Measurements from ENCODE around the gene XCL2. TPM values are rescaled to one million over a fixed set of nuclear protein-coding genes. Genes with fewer than 3 reads are reported as not detected.

The XCL2 gene
- polyA plus RNA-seq, 10 donors, result 0.37 to 1.3 (median 0.75) TPM; not detected in 5

DNA sequence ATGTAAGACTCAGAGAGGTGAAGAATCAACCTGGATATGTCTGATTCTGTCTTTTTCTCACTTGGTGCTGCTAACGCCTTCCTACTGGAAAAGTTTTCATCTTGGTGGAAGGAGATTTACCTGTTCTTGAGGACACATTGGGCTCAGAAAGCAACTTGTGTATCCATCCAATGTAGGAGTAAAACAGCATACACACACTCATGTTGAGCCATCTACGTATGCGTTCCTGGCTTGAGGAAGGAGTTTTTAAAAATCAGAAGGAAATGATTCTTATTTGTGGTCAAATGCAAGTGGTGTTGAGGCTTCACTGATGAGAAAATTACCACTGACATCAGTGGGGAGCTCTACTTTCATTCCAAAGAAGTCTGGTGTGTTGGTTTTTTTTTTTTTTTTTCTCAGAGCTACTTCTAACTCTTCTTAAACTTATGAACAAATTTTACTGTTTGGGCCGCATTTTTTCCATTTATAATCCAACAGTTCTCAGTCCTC lies 25.6 kb downstream of the XCL2 start:
- DNase-seq, result no peak

- DNase-seq, result no peak
Measured at GRCh38 chr1:168514455-168514854, 29.3 kb downstream of the XCL2 start.

- DNase-seq, result peak in 1 of 3 donors; percentile 26
Measured at GRCh38 chr1:168513656-168514404, 30.0 kb downstream of the XCL2 start.

GRCh38 chr1:168512864-168513595 lies 30.8 kb downstream of the XCL2 start:
- no peak for DNase-seq

DNA sequence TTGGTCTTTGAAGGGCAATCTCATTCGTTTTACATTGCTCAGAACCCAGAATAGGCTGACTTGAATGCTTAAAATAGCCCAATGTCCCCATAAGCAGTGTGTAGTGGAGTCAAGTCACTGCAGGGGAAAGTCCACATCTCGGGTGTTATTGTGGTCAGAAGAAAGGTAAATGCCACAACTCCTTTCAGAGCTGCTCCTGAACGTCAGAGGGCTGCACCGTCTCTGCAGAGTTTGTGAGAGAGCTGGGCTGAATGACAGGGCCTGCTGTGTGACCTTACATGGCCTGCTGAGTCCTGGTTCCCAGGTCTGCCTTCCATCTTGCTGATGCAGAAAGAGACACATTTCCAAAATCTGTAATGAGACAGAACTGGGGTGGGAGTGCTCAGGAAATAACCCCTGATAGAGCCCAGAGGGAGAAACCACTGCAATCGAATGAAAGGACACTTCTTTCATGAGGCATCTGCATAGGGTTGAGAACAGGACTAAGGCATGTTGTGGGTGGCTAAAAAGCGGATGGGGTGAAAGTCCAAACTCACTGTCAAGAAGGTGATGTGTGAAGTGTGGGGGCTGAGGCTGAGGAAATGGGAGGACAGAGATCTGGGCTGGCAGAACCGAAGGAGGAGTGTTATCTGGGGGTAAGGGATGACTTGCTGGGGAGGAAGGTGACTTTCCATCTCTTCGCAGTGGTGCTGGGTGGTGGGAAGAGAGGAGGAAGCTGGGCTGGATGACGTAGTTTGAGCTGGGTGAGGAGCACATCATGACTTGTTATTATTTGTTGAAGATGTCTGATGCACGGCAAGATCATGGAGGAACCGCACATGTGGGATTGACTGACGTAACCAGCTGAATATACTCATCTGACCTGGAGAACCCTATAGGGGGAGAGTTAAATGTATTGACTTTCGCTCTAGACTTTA lies 33.7 kb downstream of the XCL2 start:
- no peak for DNase-seq

GRCh38 chr1:168509210-168509609 lies 34.6 kb downstream of the XCL2 start:
- DNase-seq, result no peak

- no peak for DNase-seq
Measured at GRCh38 chr1:168507828-168508227, 36.0 kb downstream of the XCL2 start.

DNA sequence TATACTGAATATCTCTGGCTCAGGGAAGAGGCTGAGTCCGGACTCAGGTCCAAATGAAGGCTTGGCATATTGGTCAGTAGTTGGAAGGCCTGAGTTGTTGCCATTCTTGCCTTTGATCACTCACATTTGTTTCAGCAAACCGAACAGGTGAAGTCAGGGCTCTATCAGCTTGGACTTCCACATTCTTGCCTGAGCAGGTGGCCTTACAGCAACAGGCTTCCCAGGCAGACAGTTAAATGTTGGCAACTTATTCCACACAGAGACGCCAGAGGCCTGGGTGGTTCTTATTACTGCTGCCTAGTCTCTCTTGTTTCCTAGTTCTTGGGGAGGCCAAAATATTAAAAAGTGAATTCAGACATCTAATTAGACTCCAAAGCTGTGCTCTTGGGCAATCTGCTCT lies 36.6 kb downstream of the XCL2 start:
- peak in 1 of 3 donors; percentile 28 for DNase-seq

GRCh38 chr1:168506204-168506819 lies 37.5 kb downstream of the XCL2 start:
- DNase-seq, result no peak

DNA sequence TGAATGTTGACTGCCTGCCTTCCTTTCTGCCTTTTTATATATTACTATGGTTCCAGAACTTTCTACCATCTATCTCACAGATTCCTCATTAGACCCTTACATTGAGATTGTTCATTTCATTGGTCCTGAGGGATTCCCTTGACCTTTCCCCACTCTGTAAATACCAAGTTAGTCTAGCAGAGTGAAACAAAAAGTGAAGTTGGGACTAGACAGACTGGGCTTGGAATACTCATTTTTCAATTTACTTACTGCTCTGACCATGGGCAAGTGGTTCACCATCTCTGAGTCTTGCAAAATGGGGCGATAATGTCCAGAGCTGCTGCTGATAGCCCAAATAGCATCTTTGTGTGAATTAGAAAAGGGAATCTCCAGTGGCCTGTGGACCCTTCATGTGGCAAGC lies 38.8 kb downstream of the XCL2 start:
- no peak for DNase-seq

DNA sequence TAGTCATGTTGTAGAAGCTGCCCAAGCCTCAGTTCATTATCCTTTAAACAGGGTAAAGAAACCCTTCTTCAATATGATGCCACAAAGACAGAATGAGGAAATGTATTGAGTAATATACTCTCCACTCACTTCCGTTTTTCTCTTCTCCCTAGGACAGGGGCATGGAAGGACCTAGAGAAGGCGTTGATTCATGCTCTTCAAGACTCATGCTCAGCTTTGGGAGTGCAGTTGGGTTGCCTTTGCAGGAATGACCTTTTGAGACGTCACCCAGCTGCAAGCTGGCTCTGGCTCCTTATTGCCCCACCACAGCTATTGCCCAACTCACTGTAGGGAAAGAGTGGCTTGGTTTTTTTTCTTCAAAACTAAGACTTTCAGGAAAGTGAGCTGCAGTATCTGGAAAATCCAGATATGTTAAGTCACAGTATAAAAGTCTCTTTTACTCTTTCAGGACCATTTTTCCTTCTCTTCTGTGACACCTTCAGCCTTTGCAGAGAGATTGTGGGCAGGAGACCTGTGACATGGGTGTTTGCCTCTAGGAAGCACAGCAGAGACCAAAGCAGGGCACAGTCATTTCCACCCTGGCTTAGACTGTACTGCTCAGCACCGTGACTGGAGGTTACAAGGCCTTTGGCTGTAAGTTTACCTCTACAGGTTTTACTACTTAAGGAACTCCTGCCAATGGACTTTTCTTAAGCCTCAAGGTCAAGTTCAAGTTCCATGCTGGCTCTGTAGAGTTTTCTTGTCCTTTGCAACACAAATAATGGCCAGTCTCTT lies 39.5 kb downstream of the XCL2 start:
- peak in 1 of 3 donors; percentile 30 for DNase-seq

DNA sequence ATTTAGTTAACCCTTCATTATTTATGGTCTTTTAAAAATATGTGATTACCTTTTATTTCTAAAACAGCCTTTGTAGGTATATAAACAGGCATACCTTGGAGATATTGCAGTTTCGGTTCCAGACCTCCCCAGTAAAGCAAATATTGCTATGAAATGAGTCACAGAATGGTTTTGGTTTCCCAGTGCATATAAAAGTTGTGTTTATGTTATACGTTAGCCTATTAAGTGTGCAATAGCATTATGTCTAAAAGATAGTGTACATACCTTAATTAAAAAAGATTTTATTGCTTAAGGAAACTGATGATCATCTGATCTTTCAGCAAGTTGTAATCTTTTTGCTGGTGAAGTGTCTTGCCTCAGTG lies 44.1 kb downstream of the XCL2 start:
- DNase-seq, result no peak

- no peak for DNase-seq
Measured at GRCh38 chr1:168498956-168499687, 44.7 kb downstream of the XCL2 start.

DNA sequence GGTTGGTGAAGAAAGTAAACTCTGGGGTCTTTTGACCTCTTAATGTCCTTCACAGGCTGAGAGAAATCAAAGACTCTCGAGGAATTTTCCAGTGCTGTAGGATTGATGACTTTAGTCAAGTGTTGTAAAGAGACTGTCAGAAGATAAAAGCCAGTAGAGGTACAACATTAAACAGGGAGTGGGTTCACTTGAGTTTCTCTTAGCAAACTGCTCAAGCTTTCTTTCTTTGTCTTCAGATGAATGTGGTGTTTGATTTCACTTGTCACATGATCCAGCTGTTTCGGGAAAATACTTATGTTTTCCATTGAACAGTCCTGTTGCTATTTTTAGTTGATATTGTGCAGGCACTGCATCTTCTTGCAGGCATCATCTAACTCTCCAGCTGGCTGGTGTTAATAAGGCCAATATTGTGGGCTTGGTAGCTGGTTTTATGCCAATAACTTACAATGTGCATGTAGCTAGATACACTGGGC lies 45.6 kb downstream of the XCL2 start:
- DNase-seq, result peak in 2 of 3 donors; percentile 59 to 72

DNA sequence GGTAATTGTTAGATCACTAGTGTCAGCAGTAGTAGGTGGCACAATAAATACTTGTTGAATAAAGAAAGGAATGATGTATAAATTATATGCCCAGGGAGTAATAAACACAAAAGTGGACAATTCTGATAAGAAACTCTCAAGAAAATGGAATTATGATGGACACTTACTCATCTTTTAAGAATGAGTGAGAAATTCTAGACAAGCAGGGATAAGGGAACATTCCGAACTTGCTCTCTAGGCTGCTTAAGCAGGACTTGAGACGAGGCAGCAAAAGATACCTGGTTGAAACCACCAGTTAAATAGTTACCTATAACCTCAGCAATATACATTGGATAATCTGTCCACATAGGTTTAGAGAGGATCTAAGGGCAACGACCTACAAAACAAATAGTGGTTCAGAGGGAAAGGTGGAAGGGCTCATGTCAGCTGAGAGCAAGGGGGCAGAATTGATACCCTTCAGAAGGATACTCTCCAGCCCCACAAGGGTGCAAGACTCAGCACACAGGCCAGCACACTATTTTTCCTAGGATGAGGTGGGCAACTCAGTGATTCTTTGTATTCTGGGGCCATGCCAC lies 46.3 kb downstream of the XCL2 start:
- DNase-seq, result no peak

- no peak for DNase-seq
Measured at GRCh38 chr1:168491527-168492164, 52.2 kb downstream of the XCL2 start.
